Thyroid gland (tissue), 4 donors: Measurements from ENCODE around the gene ZNF804B.

Experiments used
- CTCF ChIP-seq, 6 experiments: fragments of 200-600 bp in 3 of 6; fragments of 450-650 bp in 3 of 6; sonication (generic) in 3 of 6; IDR thresholded peaks; one replicate each; pipeline ENCODE4 v1.5.1; 2016 to 2019; ENCODE audit warnings: antibody characterized with exemption in 6 of 6, mild to moderate bottlenecking in 2 of 6, inconsistent platforms in 1 of 6, moderate library complexity in 1 of 6
- POLR2A ChIP-seq, 2 donors: fragments of 450-650 bp; IDR thresholded peaks; one replicate each; pipeline ENCODE4 v1.6.1; 2017; ENCODE audit warnings: antibody characterized with exemption in 2 of 2, mild to moderate bottlenecking in 2 of 2, moderate library complexity in 1 of 2

DNA sequence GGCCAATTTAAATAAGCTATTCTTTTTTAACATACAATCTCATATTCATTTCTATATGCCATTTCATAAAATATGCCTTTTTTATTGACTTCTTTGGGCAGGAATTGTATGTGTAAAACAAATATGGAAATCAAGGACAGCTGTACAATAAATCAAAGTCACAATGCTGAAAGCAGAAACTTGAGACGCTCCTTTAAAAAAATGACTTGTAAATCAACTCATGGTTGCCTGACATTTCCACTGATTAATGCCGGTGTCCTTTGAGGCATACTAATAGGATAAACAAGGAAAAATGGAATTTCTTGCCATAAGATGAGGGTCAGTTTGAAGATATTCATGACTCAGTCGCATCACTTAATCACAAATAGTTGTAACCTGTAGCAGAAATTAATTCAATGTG, 283.4 kb downstream of the ZNF804B start:
- no peak for TF ChIP-seq CTCF (IDR thresholded peaks at IDR 0.05)
- no peak for TF ChIP-seq POLR2A (IDR thresholded peaks at IDR 0.05)
